ENCODE data around the gene PCDHB6.
"Not testable (repeated sequence)": the region's sequence is repeated elsewhere in the genome, so short reads cannot be mapped to it uniquely, and the experiment has no call there.

Gene PCDHB6

DNA sequence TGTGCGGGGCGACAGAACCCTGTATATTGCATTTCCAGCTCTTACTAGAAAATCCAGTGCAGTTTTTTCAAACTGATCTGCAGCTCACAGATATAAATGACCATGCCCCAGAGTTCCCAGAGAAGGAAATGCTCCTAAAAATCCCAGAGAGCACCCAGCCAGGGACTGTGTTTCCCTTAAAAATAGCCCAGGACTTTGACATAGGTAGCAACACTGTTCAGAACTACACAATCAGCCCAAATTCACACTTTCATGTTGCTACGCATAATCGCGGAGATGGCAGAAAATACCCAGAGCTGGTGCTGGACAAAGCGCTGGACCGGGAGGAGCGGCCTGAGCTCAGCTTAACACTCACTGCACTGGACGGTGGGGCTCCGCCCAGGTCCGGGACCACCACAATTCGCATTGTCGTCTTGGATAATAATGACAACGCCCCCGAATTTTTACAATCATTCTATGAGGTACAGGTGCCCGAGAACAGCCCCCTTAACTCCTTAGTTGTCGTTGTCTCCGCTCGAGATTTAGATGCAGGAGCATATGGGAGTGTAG, 14.1 kb upstream of the PCDHB6 start:
- no peak overlapping the region for H3K27ac ChIP-seq (replicated peaks)
- no peak for DNase-seq (ENCODE audit: low read depth in 1 of 2, low spot score in 1 of 2)
- TF ChIP-seq, protein P1, sequence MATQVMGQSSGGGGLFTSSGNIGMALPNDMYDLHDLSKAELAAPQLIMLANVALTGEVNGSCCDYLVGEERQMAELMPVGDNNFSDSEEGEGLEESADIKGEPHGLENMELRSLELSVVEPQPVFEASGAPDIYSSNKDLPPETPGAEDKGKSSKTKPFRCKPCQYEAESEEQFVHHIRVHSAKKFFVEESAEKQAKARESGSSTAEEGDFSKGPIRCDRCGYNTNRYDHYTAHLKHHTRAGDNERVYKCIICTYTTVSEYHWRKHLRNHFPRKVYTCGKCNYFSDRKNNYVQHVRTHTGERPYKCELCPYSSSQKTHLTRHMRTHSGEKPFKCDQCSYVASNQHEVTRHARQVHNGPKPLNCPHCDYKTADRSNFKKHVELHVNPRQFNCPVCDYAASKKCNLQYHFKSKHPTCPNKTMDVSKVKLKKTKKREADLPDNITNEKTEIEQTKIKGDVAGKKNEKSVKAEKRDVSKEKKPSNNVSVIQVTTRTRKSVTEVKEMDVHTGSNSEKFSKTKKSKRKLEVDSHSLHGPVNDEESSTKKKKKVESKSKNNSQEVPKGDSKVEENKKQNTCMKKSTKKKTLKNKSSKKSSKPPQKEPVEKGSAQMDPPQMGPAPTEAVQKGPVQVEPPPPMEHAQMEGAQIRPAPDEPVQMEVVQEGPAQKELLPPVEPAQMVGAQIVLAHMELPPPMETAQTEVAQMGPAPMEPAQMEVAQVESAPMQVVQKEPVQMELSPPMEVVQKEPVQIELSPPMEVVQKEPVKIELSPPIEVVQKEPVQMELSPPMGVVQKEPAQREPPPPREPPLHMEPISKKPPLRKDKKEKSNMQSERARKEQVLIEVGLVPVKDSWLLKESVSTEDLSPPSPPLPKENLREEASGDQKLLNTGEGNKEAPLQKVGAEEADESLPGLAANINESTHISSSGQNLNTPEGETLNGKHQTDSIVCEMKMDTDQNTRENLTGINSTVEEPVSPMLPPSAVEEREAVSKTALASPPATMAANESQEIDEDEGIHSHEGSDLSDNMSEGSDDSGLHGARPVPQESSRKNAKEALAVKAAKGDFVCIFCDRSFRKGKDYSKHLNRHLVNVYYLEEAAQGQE (IDR thresholded peaks at IDR 0.05; ENCODE audit: insufficient replicate concordance, low read depth), result no peak
- TF ChIP-seq, protein P2, sequence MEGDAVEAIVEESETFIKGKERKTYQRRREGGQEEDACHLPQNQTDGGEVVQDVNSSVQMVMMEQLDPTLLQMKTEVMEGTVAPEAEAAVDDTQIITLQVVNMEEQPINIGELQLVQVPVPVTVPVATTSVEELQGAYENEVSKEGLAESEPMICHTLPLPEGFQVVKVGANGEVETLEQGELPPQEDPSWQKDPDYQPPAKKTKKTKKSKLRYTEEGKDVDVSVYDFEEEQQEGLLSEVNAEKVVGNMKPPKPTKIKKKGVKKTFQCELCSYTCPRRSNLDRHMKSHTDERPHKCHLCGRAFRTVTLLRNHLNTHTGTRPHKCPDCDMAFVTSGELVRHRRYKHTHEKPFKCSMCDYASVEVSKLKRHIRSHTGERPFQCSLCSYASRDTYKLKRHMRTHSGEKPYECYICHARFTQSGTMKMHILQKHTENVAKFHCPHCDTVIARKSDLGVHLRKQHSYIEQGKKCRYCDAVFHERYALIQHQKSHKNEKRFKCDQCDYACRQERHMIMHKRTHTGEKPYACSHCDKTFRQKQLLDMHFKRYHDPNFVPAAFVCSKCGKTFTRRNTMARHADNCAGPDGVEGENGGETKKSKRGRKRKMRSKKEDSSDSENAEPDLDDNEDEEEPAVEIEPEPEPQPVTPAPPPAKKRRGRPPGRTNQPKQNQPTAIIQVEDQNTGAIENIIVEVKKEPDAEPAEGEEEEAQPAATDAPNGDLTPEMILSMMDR (IDR thresholded peaks at IDR 0.05; ENCODE audit: insufficient read depth, low read length), result no peak
- no peak for TF ChIP-seq GABPA (IDR thresholded peaks at IDR 0.05; ENCODE audit: low read depth)
- TF ChIP-seq SPI1 (IDR thresholded peaks at IDR 0.05; ENCODE audit: borderline replicate concordance, low read depth), result no peak
- TF ChIP-seq POLR2AphosphoS5 (IDR thresholded peaks at IDR 0.05; ENCODE audit: low read depth), result no peak
- no peak overlapping the region for H3K4me3 ChIP-seq (replicated peaks; ENCODE audit: insufficient read depth, low read length)
- no peaks in the 10 kb centered on the region for H3K27me3 ChIP-seq (ENCODE audit: insufficient read depth, poor library complexity, severe bottlenecking)

DNA sequence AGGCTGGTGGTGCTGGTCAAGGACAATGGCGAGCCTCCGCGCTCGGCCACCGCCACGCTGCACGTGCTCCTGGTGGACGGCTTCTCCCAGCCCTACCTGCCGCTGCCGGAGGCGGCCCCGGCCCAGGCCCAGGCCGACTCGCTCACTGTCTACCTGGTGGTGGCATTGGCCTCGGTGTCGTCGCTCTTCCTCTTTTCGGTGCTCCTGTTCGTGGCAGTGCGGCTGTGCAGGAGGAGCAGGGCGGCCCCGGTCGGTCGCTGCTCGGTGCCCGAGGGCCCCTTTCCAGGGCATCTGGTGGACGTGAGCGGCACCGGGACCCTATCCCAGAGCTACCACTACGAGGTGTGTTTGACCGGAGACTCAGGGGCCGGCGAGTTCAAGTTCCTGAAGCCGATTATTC, 12.5 kb upstream of the PCDHB6 start:
- H3K4me3 ChIP-seq (replicated peaks; ENCODE audit: insufficient read depth, low read length); DNase-seq (ENCODE audit: low read depth in 1 of 2, low spot score in 1 of 2): not testable (repeated sequence)

DNA sequence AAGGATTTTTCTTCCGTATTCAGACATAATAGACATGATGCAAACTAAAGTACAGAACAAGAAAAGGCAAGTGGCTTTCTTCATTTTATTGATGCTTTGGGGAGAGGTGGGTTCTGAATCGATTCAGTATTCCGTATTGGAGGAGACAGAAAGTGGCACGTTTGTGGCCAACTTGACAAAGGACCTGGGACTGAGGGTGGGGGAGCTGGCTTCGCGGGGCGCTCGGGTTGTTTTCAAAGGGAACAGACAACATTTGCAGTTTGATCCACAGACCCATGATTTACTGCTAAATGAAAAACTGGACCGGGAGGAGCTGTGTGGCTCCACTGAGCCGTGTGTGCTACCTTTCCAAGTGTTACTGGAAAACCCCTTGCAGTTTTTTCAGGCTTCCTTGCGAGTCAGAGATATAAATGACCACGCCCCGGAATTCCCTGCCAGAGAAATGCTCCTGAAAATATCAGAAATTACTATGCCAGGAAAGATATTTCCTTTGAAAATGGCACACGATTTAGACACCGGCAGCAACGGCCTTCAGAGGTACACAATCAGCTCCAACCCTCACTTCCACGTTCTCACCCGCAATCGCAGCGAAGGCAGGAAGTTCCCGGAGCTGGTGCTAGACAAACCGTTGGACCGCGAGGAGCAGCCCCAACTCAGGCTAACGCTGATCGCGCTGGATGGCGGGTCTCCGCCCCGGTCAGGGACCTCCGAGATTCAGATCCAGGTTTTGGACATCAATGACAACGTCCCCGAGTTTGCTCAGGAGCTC, 551 bp downstream of the PCDHB6 start:
- TF ChIP-seq, protein P1 (IDR thresholded peaks at IDR 0.05; ENCODE audit: insufficient replicate concordance, low read depth), result no peak
- TF ChIP-seq, protein P2 (IDR thresholded peaks at IDR 0.05; ENCODE audit: insufficient read depth, low read length), result no peak
- no peak for TF ChIP-seq GABPA (IDR thresholded peaks at IDR 0.05; ENCODE audit: low read depth)
- no peak for TF ChIP-seq SPI1 (IDR thresholded peaks at IDR 0.05; ENCODE audit: borderline replicate concordance, low read depth)
- no peak for TF ChIP-seq POLR2AphosphoS5 (IDR thresholded peaks at IDR 0.05; ENCODE audit: low read depth)

More for the DNA sequence above, 12.5 kb upstream of the PCDHB6 start:
- not testable (repeated sequence) for H3K27me3 ChIP-seq (ENCODE audit: insufficient read depth, poor library complexity, severe bottlenecking); H3K27ac ChIP-seq (replicated peaks)

DNA sequence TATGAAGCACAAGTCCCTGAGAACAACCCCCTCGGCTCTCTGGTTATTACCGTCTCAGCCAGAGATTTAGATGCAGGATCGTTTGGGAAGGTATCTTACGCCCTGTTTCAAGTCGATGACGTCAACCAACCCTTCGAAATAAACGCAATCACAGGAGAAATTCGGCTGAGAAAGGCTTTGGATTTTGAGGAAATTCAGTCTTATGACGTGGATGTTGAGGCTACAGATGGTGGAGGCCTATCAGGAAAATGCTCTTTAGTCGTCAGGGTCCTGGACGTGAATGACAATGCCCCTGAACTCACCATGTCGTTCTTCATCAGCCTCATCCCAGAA, 1.1 kb downstream of the PCDHB6 start:
- Histone ChIP-seq H3K27ac (replicated peaks) (no peak overlapping the region), H3K4me3 (replicated peaks; ENCODE audit: insufficient read depth, low read length) (no peak overlapping the region), H3K27me3 (ENCODE audit: insufficient read depth, poor library complexity, severe bottlenecking) (no peaks in the 10 kb centered on the region)
- DNase-seq (ENCODE audit: low read depth in 1 of 2, low spot score in 1 of 2), result no peak
- TF ChIP-seq POLR2AphosphoS5 (IDR thresholded peaks at IDR 0.05; ENCODE audit: low read depth) (no peak), SPI1 (IDR thresholded peaks at IDR 0.05; ENCODE audit: borderline replicate concordance, low read depth) (no peak), GABPA (IDR thresholded peaks at IDR 0.05; ENCODE audit: low read depth) (no peak)
- TF ChIP-seq, protein P1 (IDR thresholded peaks at IDR 0.05; ENCODE audit: insufficient replicate concordance, low read depth), result no peak
- TF ChIP-seq, protein P2 (IDR thresholded peaks at IDR 0.05; ENCODE audit: insufficient read depth, low read length), result no peak

More for the DNA sequence above, 551 bp downstream of the PCDHB6 start:
- Histone ChIP-seq H3K27ac (replicated peaks) (no peak overlapping the region), H3K4me3 (replicated peaks; ENCODE audit: insufficient read depth, low read length) (no peak overlapping the region), H3K27me3 (ENCODE audit: insufficient read depth, poor library complexity, severe bottlenecking) (no peaks in the 10 kb centered on the region)
- DNase-seq (ENCODE audit: low read depth in 1 of 2, low spot score in 1 of 2), result no peak

DNA sequence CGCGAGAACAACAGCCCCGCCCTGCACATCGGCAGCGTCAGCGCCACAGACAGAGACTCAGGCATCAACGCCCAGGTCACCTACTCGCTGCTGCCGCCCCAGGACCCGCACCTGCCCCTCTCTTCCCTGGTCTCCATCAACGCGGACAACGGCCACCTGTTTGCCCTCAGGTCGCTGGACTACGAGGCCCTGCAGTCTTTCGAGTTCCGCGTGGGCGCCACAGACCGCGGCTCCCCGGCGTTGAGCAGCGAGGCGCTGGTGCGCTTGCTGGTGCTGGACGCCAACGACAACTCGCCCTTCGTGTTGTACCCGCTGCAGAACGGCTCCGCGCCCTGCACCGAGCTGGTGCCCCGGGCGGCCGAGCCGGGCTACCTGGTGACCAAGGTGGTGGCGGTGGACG, 1.8 kb downstream of the PCDHB6 start:
- H3K27ac ChIP-seq (replicated peaks); H3K4me3 ChIP-seq (replicated peaks; ENCODE audit: insufficient read depth, low read length); DNase-seq (ENCODE audit: low read depth in 1 of 2, low spot score in 1 of 2); H3K27me3 ChIP-seq (ENCODE audit: insufficient read depth, poor library complexity, severe bottlenecking): not testable (repeated sequence)
